Mesenchymal stem cell (in vitro differentiated cells and primary cell): ENCODE data around the gene KANTR.
"Not testable (repeated sequence)": the region's sequence is repeated elsewhere in the genome, so short reads cannot be mapped to it uniquely, and the experiment has no call there.

Experiments
- DNase-seq: peaks from one replicate; pipeline ENCODE4 v3.0.0-alpha.2; 2013
- H2AFZ ChIP-seq: one replicate; pipeline ENCODE4 v1.6.1; 2013; ENCODE audit warnings: low read depth, mild to moderate bottlenecking, control low read depth, inconsistent platforms, low read length, moderate library complexity
- H2AK5ac ChIP-seq: 2 replicates; pipeline ENCODE4 v1.6.1; 2013; ENCODE audit warnings: low read length, moderate library complexity, mild to moderate bottlenecking, inconsistent platforms; ENCODE audit not compliant: severe bottlenecking
- H2BK120ac ChIP-seq: one replicate; pipeline ENCODE4 v1.6.1; 2013; ENCODE audit warnings: low read depth, mild to moderate bottlenecking, inconsistent platforms, low read length, moderate library complexity
- H2BK12ac ChIP-seq, 2 experiments: one replicate each; pipeline ENCODE4 v1.6.1; 2013; ENCODE audit warnings: inconsistent platforms in 2 of 2, low read length in 2 of 2, mild to moderate bottlenecking in 2 of 2, moderate library complexity in 2 of 2, control low read depth in 1 of 2
- H2BK15ac ChIP-seq: one replicate; pipeline ENCODE4 v1.6.1; 2013; ENCODE audit warnings: mild to moderate bottlenecking, low read depth, inconsistent platforms; ENCODE audit not compliant: poor library complexity, severe bottlenecking
- H2BK5ac ChIP-seq: 2 replicates; pipeline ENCODE4 v1.6.1; 2013; ENCODE audit warnings: low read depth, mild to moderate bottlenecking, low read length, control low read depth, inconsistent platforms; ENCODE audit not compliant: poor library complexity, severe bottlenecking
- H3K14ac ChIP-seq, 2 experiments: one replicate each; pipeline ENCODE4 v1.6.1; 2013; ENCODE audit warnings: inconsistent platforms in 2 of 2, low read length in 2 of 2, control low read depth in 1 of 2, mild to moderate bottlenecking in 1 of 2, moderate library complexity in 1 of 2
- H3K18ac ChIP-seq, 2 experiments: one replicate each; pipeline ENCODE4 v1.6.1; 2013; ENCODE audit warnings: inconsistent platforms in 2 of 2, low read length in 2 of 2, control low read depth in 1 of 2, low read depth in 1 of 2, mild to moderate bottlenecking in 1 of 2
- H3K23ac ChIP-seq, 2 experiments: one replicate each; pipeline ENCODE4 v1.6.1; 2013; ENCODE audit warnings: inconsistent platforms in 2 of 2, low read length in 2 of 2, mild to moderate bottlenecking in 2 of 2, moderate library complexity in 2 of 2, control low read depth in 1 of 2
- H3K27ac ChIP-seq: 2 replicates; pipeline ENCODE4 v1.5.1; 2013; ENCODE audit warnings: mild to moderate bottlenecking, moderate library complexity, low read length, control low read depth, inconsistent platforms; ENCODE audit not compliant: poor library complexity, severe bottlenecking
- H3K27me3 ChIP-seq, 2 experiments: 2 replicates each; pipeline versions ENCODE4 v1.6.1 to v1.7.0; 2013; ENCODE audit warnings: low read length in 2 of 2, mild to moderate bottlenecking in 2 of 2, moderate library complexity in 2 of 2, control low read depth in 1 of 2, inconsistent platforms in 1 of 2; ENCODE audit not compliant: control insufficient read depth in 1 of 2, insufficient read depth in 1 of 2
- H3K36me3 ChIP-seq, 2 experiments: 2 replicates each; pipeline versions ENCODE4 v1.6.1 to v1.7.0; 2013; ENCODE audit warnings: low read length in 2 of 2, control low read depth in 1 of 2, inconsistent platforms in 1 of 2, low read depth in 1 of 2, mild to moderate bottlenecking in 1 of 2; ENCODE audit not compliant: insufficient read depth in 2 of 2, control insufficient read depth in 1 of 2
- H3K4ac ChIP-seq, 2 experiments: one replicate each; pipeline ENCODE4 v1.6.1; 2013; ENCODE audit warnings: inconsistent platforms in 2 of 2, low read length in 2 of 2, mild to moderate bottlenecking in 2 of 2, moderate library complexity in 2 of 2, control low read depth in 1 of 2, low read depth in 1 of 2
- H3K4me1 ChIP-seq: 2 replicates; pipeline ENCODE4 v1.6.1; 2013; ENCODE audit warnings: low read depth, low read length, control low read depth; ENCODE audit not compliant: control insufficient read depth, insufficient read depth
- H3K4me2 ChIP-seq: 2 replicates; pipeline ENCODE4 v1.6.1; 2013; ENCODE audit warnings: low read length, mild to moderate bottlenecking, inconsistent platforms; ENCODE audit not compliant: poor library complexity, severe bottlenecking
- H3K4me3 ChIP-seq, 2 experiments: 2 replicates each; pipeline versions ENCODE4 v1.5.1 to v1.7.0; 2013; ENCODE audit warnings: low read length in 2 of 2, mild to moderate bottlenecking in 2 of 2, control low read depth in 1 of 2, low read depth in 1 of 2; ENCODE audit not compliant: insufficient read depth in 1 of 2
- H3K79me1 ChIP-seq: replicated peaks from 2 replicates; pipeline ENCODE4 v1.6.1; 2013; ENCODE audit warnings: mild to moderate bottlenecking, control low read depth, low read length, inconsistent platforms; ENCODE audit not compliant: poor library complexity, severe bottlenecking
- H3K9ac ChIP-seq: 2 replicates; pipeline ENCODE4 v1.7.0; 2013; ENCODE audit warnings: mild to moderate bottlenecking, low read length, moderate library complexity
- H3K9me3 ChIP-seq: 2 replicates; pipeline ENCODE4 v1.7.0; 2013; ENCODE audit warnings: mild to moderate bottlenecking, low read length; ENCODE audit not compliant: control insufficient read depth
- H4K8ac ChIP-seq: one replicate; pipeline ENCODE4 v1.6.1; 2013; ENCODE audit warnings: inconsistent platforms, mild to moderate bottlenecking, low read length, moderate library complexity
- H4K91ac ChIP-seq: one replicate; pipeline ENCODE4 v1.6.1; 2013; ENCODE audit warnings: mild to moderate bottlenecking, low read length, inconsistent platforms
- WGBS: methylation state at CpG from one replicate; pipeline ENCODE4 v1.1.7; 2013; ENCODE audit warnings: mixed read lengths; 5-methylcytosine and 5-hydroxymethylcytosine counted together

The KANTR gene

DNA sequence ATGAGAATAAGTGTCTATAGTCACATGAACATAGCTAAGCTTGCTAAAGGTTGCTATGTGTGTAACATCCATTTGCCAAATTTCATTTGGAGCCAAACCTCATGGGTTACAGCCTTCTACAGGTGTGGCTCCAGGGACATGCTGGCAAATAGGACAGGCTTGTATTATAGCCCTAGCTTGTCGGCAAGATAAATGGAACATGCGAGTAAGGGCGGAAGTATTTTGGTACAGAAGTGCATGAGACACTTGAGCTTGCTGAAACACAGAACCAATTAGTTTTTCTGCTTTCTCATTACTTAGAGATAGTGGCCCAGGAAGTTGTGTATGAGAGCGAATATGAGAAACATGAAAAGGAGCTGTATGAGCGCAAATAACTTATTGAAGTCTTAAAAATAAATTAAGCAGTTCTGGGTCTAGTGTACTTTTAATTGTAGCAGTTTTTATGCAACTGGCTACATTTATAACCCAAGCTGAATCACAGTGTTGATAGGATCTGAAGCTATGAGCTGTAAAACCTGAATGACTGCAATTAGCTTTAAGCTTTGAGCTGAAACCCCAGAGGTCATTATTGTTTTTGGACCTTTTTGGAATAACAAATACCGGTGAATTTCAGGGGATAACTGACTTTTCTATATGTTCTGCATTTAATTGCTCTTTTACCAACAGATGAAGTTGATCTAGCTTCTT is 66.5 kb downstream of the KANTR start:
- 64% methylated on average over 3 of the region's 6 CpGs for WGBS
- H2BK12ac ChIP-seq, result no peak overlapping the region
- no peak overlapping the region for H3K4me3 ChIP-seq
- no peak overlapping the region for H4K91ac ChIP-seq
- H3K4ac ChIP-seq, result no peak overlapping the region
- DNase-seq, result no peak
- no peak overlapping the region for H3K9ac ChIP-seq
- no peak overlapping the region for H2BK15ac ChIP-seq
- H3K79me1 ChIP-seq, result no peaks in the 10 kb centered on the region
- H2AFZ ChIP-seq, result no peak overlapping the region
- H2BK120ac ChIP-seq, result no peak overlapping the region
- no peaks in the 10 kb centered on the region for H3K4me1 ChIP-seq
- H3K27ac ChIP-seq, result no peak overlapping the region
- no peak overlapping the region for H3K14ac ChIP-seq
- no peak overlapping the region for H3K18ac ChIP-seq
- peaks cover 0 to 34% of the 10 kb centered on the region in 2 experiments for H3K27me3 ChIP-seq
- H2BK5ac ChIP-seq, result no peak overlapping the region
- no peaks in the 10 kb centered on the region for H3K36me3 ChIP-seq
- no peak overlapping the region for H4K8ac ChIP-seq
- no peak overlapping the region for H3K4me2 ChIP-seq
- no peak overlapping the region for H2AK5ac ChIP-seq
- H3K9me3 ChIP-seq, result no peaks in the 10 kb centered on the region
- H3K23ac ChIP-seq, result no peak overlapping the region

DNA sequence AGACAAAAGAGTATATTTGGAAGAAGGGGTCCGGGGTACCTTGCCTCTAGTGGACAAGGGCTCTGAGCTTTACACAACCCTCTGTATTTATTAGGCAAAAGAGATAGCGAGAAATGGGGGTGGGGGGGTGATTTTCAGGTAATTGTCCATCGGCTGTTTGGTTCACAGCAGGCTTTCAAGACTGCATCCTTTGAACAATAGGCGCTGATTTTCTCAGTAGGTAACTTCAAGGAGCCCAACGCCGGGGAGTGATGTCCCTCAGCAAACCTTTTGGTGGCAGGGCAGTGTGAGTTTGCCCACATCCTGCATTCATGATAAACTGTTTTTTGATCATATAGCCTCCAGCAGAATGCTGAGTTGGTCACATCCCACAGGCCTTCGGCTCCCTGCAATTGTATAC is 69.5 kb downstream of the KANTR start:
- H3K18ac ChIP-seq, result no peak overlapping the region
- H3K4me2 ChIP-seq, result no peak overlapping the region
- no peaks in the 10 kb centered on the region for H3K36me3 ChIP-seq
- H3K9ac ChIP-seq, result no peak overlapping the region
- no peak overlapping the region for H3K14ac ChIP-seq
- H3K79me1 ChIP-seq, result no peaks in the 10 kb centered on the region
- H4K8ac ChIP-seq, result no peak overlapping the region
- no peak overlapping the region for H2BK15ac ChIP-seq
- no peaks in the 10 kb centered on the region for H3K4me1 ChIP-seq
- no peaks in the 10 kb centered on the region for H3K9me3 ChIP-seq
- H3K27ac ChIP-seq, result no peak overlapping the region
- H3K27me3 ChIP-seq, result peaks cover 0 to 32% of the 10 kb centered on the region in 2 experiments
- DNase-seq, result no peak
- H2AFZ ChIP-seq, result no peak overlapping the region
- no peak overlapping the region for H2AK5ac ChIP-seq
- WGBS, result 76% methylated on average over 5 of the region's 7 CpGs
- no peak overlapping the region for H3K23ac ChIP-seq
- no peak overlapping the region for H3K4me3 ChIP-seq
- H2BK120ac ChIP-seq, result no peak overlapping the region
- H2BK12ac ChIP-seq, result no peak overlapping the region
- H2BK5ac ChIP-seq, result no peak overlapping the region
- H3K4ac ChIP-seq, result no peak overlapping the region
- H4K91ac ChIP-seq, result no peak overlapping the region

DNA sequence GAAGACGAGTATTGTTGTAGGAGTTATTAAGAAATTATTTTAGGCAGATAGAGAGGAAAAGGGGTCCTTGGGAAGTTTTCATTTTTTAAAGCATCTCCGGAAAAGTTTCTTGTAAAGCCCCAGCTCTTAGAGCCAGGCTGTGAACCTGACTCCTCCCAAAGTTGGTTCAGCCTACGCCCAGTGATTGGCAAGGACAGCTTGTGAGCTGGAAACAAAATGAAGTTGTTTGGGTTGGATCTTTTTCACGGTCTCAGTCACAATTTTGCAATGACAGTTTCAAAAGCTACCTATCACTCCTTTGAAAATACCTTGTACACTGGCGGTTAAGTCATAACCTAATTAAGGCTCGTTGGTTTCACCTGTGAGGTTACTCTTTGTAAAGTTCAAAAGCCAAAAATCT is 70.6 kb downstream of the KANTR start:
- H3K4me3 ChIP-seq, H3K4ac ChIP-seq, H2BK120ac ChIP-seq, H3K27ac ChIP-seq, H3K36me3 ChIP-seq, H3K4me1 ChIP-seq, H2BK12ac ChIP-seq, H3K18ac ChIP-seq, H3K4me2 ChIP-seq, H3K23ac ChIP-seq, H2AK5ac ChIP-seq, DNase-seq, H3K9ac ChIP-seq, H4K91ac ChIP-seq, H2BK15ac ChIP-seq, H3K9me3 ChIP-seq, H2AFZ ChIP-seq, H2BK5ac ChIP-seq, H3K79me1 ChIP-seq, H4K8ac ChIP-seq, H3K14ac ChIP-seq: not testable (repeated sequence)
- 94% methylated on average over 5 of the region's 6 CpGs for WGBS
- H3K27me3 ChIP-seq, result peaks cover 0 to 32% of the 10 kb centered on the region in 2 experiments

DNA sequence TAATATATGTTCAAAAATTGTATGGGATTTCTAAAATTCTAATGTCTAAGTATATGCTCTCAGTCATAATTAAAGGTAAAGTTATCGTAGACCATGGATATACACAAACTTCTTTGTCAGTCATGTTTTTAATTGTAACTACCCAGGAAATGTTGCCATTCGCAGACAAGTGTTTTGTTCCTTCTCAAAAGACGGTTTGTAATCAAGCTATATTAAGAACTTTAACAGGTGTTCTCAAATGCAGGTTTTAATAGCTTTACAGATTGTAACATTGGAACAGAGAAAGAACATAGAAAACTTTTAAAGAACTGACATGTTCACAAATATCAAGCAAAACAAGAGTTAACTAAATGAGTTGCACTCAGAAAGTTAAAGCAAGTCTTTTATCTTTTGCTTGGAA is 72.2 kb downstream of the KANTR start:
- Histone ChIP-seq H3K36me3 (no peaks in the 10 kb centered on the region), H3K4me2 (no peak overlapping the region), H3K4me1 (no peaks in the 10 kb centered on the region), H3K9me3 (no peaks in the 10 kb centered on the region), H4K91ac (no peak overlapping the region), H2BK15ac (no peak overlapping the region), H3K23ac (no peak overlapping the region), H3K27ac (no peak overlapping the region), H2BK12ac (no peak overlapping the region), H2BK120ac (no peak overlapping the region), H2BK5ac (no peak overlapping the region), H3K4me3 (no peak overlapping the region), H3K4ac (no peak overlapping the region), H3K14ac (no peak overlapping the region), H3K27me3 (peaks cover 0 to 28% of the 10 kb centered on the region in 2 experiments), H3K9ac (no peak overlapping the region), H2AFZ (no peak overlapping the region), H3K79me1 (no peaks in the 10 kb centered on the region), H2AK5ac (no peak overlapping the region), H3K18ac (no peak overlapping the region), H4K8ac (no peak overlapping the region)
- no CpG with 5 or more reads among the region's 3 CpGs for WGBS
- no peak for DNase-seq
